Stimulated activated CD4-positive, alpha-beta T cell treated with anti-CD3 and anti-CD28 coated beads, Interleukin-1b, Interleukin-23, amount 100 ng/mL, for 1 hour (primary cell): ENCODE results near the gene SRPK2.
A peak's percentile ranks its signal among the peaks of the same experiment; 100 is the strongest.
"Not testable (repeated sequence)": the region's sequence is repeated elsewhere in the genome, so short reads cannot be mapped to it uniquely, and the experiment has no call there.

ENCODE experiments used
- DNase-seq, 2 donors: peaks; one replicate each; pipeline ENCODE4 v3.0.0-alpha.2; 2020; ENCODE audit warnings: low read depth in 2 of 2

Gene SRPK2

DNA sequence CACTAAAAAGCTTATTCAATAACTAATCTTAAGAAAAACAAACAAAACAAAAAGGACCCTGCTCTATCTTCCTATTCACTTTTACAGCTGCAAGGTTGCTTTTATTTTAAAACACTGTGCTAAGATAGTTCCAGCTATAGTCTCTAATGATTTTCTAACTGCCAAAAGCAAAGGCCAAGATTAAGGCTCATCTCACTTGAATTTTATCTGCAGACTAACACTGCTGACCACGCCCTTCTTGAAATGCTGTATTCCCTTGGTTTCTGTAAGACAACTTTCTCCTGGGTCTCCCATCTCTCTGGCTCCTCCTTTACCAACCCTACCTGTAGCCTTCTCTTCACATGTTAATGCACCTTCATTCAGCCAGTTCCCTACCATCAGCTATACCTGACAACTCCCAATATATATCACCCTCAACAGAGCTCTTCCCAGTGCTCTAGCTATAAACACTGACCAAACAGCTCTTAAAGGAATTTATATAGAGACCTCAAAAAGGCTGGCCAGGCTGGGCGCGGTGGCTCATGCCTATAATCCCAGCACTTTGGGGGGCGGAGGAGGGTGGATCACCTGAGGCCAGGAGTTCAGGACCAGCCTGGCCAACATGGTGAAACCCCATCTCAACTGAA lies 11.7 kb downstream of the SRPK2 start:
- DNase-seq: no peak

DNA sequence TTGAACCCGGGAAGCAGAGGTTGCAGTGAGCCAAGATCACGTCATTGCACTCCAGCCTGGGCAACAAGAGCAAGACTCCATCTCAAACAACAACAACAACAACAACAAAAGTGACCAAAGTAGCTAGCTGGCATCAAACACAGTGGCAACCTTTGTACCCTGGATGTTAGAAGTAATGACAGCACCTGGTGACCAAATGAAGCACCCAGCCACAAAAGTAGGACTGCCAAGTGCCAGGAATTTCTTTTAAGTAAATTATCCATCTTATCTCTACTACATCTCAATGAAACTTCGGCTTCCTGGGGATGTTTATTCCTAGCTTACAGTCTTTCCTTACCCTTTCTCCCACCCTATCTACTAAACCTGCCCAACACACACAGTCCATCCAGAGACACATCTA lies 18.8 kb downstream of the SRPK2 start:
- no peak for DNase-seq

DNA sequence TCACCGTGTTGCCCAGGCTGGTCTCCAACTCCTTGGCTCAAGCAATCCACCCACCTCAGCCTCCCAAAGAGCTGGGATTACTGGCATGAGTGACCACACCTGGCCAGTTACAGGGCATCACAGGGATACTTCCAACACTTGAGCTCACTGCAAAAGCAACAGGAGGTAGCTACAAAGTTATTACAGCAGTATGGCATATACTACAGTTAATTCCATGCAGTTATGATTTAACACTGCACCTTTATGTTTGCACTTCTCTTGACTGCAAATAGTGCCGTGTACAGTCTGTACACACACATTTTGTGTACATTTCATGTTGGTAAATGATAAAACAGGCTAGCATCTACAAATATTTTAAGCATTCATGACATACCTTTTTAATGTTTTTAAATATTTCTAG lies 21.3 kb downstream of the SRPK2 start:
- no peak for DNase-seq

DNA sequence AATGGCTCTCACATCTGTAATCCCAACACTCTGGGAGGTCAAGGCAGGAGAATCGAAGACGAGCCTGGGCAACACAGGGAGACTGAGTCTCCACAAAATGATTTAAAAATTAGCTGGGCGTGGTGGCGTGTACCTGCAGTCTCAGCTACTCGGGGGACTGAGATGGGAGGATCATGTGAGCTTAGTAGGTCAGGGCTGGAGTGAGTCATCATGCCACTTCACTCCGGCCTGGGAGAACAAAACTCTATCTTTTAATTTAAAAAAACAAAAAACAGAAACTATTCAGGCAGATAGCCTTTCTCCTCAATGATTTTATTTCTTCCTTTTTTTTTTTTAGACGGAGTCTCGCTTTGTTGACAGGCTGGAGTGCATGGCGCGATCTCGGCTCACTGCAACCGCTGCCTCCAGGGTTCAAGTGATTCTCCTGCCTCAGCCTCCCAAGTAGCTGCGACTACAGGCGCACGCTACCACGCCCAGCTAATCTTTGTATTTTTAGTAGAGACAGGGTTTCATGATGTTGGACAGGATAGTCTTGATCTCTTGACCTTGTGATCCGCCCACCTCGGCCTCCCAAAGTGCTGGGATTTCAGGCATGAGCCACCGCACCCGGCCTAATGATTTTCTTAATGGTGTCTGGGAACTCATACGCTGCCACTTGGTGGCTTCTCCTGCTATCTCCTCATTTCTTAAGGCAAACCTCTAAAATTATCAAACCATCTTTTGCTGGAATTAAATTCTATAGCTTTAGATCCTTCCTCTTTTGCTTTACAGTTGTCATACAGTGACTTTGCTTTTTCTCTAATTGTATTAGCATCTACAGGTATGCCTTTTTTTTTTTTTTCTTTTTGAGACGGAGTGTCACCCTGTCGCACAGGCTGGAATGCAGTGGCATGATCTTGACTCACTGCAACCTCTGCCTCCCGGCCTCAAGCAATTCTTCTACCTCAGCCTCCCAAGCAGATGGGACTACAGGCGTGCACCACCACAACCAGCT lies 22.9 kb downstream of the SRPK2 start:
- no peak for DNase-seq

DNA sequence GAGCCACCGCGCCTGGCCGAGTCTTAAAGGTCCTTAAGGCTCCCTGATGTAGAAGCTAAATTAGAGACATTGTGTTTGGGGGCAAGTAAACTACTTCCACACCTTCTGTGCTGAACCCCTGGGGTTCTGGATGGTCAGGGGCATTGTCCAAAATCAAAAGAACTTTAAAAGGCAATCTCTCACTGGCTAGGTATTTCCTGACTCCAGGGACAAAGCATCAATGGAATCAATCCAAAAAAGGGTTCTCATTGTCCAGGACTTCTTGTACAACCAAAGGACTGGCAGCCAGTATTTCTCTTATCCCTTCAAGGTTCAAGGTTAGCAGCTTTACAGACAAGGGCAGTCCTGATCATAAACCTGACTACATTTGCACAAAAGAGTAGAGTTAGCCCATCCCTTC lies 24.0 kb downstream of the SRPK2 start:
- DNase-seq: no peak

DNA sequence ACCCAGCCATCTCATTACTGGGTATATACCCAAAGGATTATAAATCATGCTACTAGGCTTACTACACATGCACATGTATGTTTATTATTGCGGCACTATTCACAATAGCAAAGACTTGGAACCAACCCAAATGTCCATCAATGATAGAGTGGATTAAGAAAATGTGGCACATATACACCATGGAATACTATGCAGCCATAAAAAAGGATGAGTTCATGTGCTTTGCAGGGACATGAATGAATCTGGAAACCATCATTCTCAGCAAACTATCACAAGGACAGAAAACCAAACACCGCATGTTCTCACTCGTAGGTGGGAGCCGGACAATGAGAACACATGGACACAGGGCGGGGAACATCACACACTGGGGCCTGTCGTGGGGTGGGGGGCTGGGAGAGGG lies 25.1 kb downstream of the SRPK2 start:
- not testable (repeated sequence) for DNase-seq

DNA sequence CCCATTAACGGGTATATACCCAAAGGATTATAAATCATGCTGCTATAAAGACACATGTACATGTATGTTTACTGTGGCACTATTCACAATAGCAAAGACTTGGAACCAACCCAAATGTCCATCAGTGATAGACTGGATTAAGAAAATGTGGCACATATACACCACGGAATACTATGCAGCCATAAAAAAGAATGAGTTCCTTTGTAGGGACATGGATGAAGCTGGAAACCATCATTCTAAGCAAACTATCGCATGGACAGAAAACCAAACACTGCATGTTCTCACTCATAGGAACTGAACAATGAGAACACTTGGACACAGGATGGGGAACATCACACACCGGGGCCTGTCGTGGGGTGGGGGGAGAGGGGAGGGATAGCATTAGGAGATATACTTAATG lies 26.0 kb downstream of the SRPK2 start:
- DNase-seq: not testable (repeated sequence)

DNA sequence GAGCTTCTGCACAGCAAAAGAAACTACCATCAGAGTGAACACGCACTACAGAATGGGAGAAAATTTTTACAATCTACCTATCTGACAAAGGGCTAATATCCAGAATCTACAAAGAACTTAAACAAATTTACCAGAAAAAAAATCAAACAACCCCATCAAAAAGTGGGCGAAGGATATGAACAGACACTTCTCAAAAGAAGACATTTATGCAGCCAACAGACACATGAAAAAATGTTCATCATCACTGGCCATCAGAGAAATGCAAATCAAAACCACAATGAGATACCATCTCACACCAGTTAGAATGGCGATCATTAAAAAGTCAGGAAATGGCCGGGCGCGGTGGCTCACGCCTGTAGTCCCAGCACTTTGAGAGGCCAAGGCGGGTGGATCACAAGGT lies 26.7 kb downstream of the SRPK2 start:
- DNase-seq: not testable (repeated sequence)

DNA sequence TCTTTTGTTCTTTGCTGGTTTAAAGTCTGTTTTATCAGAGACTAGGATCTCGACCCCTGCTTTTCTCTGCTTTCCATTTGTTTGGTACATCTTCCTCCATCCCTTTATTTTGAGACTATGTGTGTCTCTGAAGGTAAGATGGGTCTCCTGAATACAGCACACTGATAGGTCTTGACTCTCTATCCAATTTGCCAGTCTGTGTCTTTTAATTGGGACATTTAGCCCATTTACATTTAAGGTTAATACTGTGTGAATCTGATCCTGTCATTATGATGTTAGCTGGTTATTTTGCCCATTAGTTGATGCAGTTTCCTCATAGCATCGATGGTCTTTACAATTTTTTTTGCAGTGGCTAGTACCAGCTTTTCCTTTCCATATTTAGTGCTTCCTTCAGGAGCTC lies 28.6 kb downstream of the SRPK2 start:
- not testable (repeated sequence) for DNase-seq

DNA sequence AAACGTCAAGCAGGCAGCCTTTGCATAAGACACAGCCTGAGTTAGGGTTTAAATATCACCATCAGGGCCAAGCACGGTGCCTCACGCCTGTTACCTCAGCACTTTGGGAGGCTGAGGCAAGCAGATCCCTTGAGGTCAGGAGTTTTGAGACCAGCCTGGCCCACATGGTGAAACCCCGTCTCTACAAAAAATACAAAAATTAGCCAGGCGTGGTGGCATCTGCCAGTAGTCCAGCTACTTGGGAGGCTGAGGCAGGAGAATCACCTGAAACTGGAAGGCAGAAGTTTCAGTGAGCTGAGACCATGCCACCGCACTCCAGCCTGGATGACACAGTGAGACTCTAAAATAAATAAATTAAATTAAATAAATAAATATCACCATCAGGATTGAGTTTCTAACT lies 33.0 kb downstream of the SRPK2 start:
- no peak for DNase-seq

DNA sequence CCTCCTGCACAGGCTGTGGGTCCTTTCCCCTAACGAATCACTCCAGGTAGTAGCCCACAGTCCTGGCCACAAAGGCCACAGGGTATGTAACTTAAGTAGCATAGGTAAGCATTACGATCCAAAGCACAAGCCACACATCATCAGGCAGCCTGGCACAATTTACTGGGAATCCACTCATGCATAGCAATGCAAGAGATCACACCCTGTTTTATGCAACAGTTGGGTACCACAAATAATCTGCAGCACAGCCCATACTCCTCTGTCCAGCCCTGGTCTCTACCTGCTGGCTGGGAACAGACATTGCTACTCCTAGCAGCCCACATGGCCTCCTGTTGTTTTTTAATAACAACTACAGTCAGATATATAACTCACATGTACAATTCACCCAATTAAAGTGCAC lies 34.3 kb downstream of the SRPK2 start:
- DNase-seq: no peak

DNA sequence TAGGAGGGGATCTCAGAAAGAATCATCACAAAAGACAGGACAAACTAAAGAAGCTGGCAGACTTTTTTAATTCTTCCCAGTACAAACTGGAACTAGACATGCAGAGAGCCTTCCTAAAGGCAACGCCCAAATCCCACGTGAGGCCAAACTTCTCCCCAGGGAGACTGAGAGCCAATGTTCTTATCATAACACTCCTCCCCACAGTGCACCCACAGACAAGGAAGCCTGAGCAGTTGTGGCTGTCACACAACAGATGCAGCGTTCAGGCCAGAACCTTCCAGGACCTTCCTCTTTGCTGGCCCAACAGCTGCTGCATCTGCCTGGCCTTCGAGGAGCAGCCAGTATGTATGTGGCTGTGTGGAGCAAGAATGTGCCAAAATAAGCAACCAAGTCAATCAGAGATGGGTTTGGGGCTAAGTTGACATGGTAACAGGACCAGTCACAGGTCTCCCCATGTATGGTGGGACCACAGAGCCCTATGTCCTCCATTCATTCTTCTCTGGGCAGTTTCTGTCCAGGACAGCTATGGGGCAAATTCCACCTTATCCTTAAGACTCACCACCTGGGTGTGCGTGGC lies 34.9 kb downstream of the SRPK2 start:
- no peak for DNase-seq

DNA sequence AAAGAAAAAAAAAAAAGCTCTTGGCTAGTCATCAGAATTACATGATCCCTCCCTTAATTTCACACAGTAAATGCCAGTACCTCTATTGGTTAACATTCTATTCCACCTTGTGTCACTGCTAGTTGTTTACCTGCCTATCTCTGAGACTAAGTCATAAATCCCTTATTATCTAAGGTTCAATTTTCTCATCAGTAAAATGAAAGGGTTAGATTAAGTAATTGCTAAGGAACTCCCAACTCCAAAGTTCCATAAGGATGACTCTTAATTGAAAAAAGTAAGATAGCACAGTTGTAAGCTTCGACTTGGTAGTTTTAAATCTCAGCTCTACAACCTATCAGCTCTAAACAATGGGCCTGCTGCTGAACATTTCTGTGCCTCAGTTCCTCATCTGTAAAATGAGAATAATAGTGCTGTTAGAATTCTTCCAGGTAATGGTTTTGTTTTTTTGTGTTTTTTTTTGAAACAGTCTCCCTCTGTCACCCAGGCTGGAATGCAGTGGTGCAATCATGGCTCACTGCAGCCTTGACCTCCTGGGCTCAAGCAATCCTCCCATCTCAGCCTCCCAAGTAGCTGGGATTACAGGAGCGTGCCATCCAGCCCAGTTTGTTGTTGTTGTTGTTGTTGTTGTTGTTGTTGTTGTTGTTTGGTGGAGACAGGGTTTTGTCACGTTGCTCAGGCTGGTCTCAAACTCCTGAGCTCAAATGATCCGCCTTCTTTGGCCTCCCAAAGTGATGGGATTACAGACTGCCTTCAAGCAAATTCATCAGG lies 35.6 kb downstream of the SRPK2 start:
- DNase-seq: no peak

DNA sequence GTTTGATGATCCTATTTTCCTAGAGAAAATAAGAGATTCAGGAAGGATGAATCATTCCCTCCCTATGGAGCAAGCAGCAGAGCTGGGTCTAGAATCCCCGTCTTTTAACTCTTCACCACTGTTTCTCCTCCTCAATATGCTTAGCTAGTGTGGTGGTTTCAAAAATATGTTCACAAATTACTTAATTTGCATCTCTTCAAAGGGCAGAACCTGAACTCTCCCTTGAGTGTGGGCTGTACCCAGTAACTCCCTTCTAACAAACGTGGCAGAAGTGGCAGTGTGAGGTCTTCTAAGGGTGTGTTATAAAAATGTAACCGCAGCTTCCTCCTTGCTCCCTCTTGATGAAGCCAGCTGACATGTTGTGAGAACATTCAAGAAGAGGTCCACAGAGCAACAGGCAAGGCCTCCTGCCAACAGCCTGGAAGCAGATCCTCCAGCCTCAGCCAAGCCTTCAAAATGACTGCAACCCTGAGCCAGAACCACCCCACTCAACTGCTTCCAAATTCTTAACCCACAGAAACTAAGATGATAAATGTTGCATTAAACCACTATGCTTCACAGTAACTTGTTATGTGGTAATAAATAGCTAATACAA lies 36.6 kb downstream of the SRPK2 start:
- peak in 1 of 2 donors; percentile 14 for DNase-seq

DNA sequence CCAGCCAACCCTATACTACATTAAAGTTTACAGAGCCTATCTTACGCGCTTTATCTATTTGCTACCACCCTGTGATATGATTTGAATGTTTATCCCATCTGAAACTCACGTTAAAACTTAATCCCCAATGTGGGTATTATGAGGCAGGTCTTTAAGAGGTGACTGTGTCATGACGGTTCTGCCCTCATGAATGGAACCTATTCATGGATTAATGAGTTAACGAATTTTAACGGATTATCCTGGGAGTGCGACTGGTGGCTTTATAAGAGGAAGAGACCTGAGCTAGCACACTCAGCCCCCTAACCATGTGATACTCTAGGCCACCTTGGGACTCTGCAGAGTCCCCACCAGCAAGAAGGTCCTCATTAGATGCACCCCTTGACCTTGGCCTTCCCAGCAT lies 37.8 kb downstream of the SRPK2 start:
- no peak for DNase-seq

DNA sequence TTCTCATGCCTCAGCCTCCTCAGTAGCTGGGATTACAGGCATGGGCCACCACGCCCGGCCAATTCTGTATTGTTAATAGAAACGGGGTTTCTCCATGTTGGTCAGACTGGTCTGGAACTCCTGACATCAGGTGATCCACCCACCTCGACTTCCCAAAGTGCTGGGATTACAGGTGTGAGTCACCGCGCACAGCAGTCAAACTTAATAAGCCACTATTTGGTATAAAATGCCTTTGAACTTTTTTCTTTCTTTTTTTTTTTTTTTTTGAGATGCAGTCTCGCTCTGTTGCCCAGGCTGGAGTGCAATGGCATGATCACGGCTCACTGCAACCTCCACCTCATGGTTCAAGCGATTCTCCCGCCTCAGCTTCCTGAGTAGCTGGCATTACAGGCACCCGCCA lies 40.5 kb downstream of the SRPK2 start:
- DNase-seq: not testable (repeated sequence)

DNA sequence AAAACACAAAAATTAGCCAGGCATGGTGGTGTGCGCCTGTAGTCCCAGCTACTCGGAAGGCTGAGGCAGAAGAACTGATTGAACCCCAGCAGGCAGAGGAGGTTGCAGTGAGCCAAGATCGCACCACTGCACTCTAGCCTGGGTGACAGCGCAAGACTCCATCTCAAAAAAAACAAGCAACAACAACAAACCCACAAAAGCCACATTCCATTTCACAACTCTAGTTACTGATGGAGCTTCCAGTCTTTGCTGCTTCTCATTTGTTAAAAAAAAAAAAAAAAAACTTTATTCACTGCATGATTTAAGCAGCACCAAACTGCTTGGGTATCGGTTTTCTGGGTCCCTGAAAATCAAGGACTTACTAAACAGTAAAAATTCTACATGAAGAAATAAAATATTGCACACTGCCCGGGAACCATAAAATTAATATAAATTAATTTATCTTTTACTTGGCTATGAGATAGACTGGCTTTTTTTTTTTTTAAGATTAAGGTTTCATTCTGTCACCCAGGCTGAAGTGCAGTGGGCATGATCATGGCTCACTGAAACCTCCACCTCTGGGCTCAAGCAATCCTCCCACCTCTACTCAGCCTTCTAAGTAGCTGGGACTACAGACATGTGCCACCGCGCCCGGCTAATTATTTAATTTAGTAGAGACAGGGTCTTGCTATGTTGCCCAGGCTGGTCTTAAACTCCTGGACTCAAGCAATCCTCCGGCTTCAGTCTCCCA lies 42.0 kb downstream of the SRPK2 start:
- no peak for DNase-seq

DNA sequence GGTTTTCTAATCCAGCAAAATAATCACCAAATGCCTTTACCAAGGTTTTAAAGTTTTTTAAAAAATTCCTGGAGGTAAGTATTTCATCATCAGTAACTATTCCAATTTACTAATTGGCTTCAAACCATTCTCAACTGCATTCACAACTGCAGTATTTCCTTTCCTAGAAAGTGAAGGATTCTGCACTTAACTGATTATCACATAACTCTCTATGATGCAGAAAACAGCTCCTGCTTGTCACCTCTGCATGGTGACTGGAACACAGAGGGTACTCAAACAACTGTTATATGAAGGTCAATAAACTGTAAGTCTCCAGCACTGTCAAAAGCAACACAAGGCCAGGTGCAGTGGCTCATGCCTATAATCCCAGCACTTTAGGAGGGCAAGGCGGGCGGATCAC lies 42.6 kb downstream of the SRPK2 start:
- DNase-seq: no peak

DNA sequence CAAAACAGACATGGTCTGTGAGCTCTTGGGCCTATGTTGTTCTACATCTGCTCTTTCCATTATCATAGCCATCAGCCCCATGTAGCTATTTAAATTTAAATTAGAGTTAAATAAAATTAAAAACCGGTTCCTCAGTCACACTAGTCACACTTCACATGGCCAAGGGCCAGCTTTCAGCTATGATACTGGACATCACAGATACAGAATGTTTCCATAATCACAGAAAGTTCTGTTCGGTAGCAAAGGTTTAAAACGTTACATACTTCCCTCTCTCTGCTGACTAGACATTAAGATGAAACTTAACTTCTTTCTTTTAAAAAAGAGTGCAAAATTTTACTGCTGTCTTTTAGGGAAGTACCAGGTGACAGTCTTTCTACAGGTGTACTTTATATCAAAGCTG lies 43.0 kb downstream of the SRPK2 start:
- DNase-seq: no peak

DNA sequence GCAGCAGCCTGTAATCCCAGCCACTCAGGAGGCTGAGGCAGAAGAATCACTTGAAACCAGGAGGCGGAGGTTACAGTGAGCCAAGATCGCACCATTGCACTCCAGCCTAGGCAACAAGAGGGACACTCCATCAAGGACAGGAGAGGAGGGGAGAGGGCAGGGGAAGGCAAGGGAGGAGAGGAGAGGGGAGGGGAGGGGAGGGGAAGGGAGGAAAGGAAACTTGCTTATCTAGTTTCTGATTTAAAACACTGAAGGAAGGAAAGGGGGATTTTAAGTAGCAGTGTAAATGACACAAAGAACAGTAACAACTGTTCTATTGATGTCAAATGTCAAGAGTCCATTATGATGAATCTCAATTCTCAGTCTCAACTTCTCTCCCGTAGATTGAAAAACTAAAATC lies 43.7 kb downstream of the SRPK2 start:
- no peak for DNase-seq
